PC-9 (cell line): ENCODE measurements around the gene ELMO3. TPM values are rescaled to one million over a fixed set of nuclear protein-coding genes. Genes with fewer than 3 reads are reported as not detected.

ENCODE experiments used
- BruUV-seq: library from RNA; stranded (reverse); fragments of 400-500 nt; replicated peaks from 2 replicates; lab custom pipeline; 2021; lab: Mats Ljungman, UMichigan
- CTCF ChIA-PET: fragments of 300-600 bp; sonication (Branson Sonifier 250); formaldehyde crosslinking; loops from one replicate; lab custom pipeline; 2022; ENCODE audit warnings: antibody characterized with exemption; lab: Charles Lee
- POLR2A ChIA-PET: fragments of 300-600 bp; sonication (Branson Sonifier 250); formaldehyde crosslinking; loops from one replicate; lab custom pipeline; 2022; ENCODE audit warnings: antibody characterized with exemption; ENCODE audit not compliant: unreplicated experiment; lab: Charles Lee
- DNase-seq, 2 experiments: peaks; one replicate each; pipeline versions ENCODE4 v3.0.0 to v3.0.0-alpha.2; 2015 to 2022; ENCODE audit warnings: mixed read lengths in 1 of 2
- H2AFZ ChIP-seq: fragments of 200-600 bp; sonication (generic); 2 replicates; pipeline ENCODE4 v1.8.1; 2017; ENCODE audit warnings: antibody characterized with exemption
- H3F3A ChIP-seq: fragments of 200-600 bp; sonication (generic); 2 replicates; pipeline ENCODE4 v1.8.1; 2017; ENCODE audit warnings: antibody characterized with exemption, mild to moderate bottlenecking, low read depth; ENCODE audit not compliant: insufficient read depth
- H3K27ac ChIP-seq: fragments of 200-600 bp; sonication (generic); 2 replicates; pipeline ENCODE4 v1.6.1; 2016; ENCODE audit warnings: mixed run types
- H3K27me3 ChIP-seq: fragments of 200-600 bp; sonication (generic); 2 replicates; pipeline ENCODE4 v1.6.1; 2016; ENCODE audit warnings: low read depth, mixed run types; ENCODE audit not compliant: insufficient read depth
- H3K36me3 ChIP-seq: fragments of 200-600 bp; sonication (generic); 2 replicates; pipeline ENCODE4 v1.6.1; 2016; ENCODE audit warnings: low read depth, mixed run types
- H3K4me1 ChIP-seq: fragments of 200-600 bp; sonication (generic); replicated peaks from 2 replicates; pipeline ENCODE4 v1.6.1; 2016; ENCODE audit warnings: mixed run types; ENCODE audit not compliant: insufficient read depth
- H3K4me2 ChIP-seq: fragments of 200-600 bp; sonication (generic); 2 replicates; pipeline ENCODE4 v1.6.1; 2017; ENCODE audit warnings: mixed run types
- H3K4me3 ChIP-seq: fragments of 200-600 bp; sonication (generic); 2 replicates; pipeline ENCODE4 v1.6.1; 2016; ENCODE audit warnings: mixed run types
- H3K79me2 ChIP-seq: fragments of 200-600 bp; sonication (generic); 2 replicates; pipeline ENCODE4 v1.6.1; 2017; ENCODE audit warnings: low read depth, mixed run types
- H3K9me2 ChIP-seq: fragments of 200-600 bp; sonication (generic); 2 replicates; pipeline ENCODE4 v1.8.1; 2017; ENCODE audit warnings: mild to moderate bottlenecking; ENCODE audit not compliant: insufficient read depth
- H3K9me3 ChIP-seq: fragments of 200-600 bp; sonication (generic); 2 replicates; pipeline ENCODE4 v1.8.1; 2016; ENCODE audit warnings: low read depth; ENCODE audit not compliant: insufficient read depth
- H4K20me1 ChIP-seq: fragments of 200-600 bp; sonication (generic); 2 replicates; pipeline ENCODE4 v1.8.1; 2017; ENCODE audit not compliant: insufficient read depth
- CTCF ChIP-seq: fragments of 200-600 bp; sonication (generic); conservative IDR thresholded peaks from 2 replicates; pipeline ENCODE4 v1.6.1; 2017; ENCODE audit warnings: mixed run types, antibody characterized with exemption, mild to moderate bottlenecking, moderate library complexity
- EZH2 ChIP-seq: fragments of 200-600 bp; sonication (generic); IDR thresholded peaks from 2 replicates; pipeline ENCODE4 v1.8.0; 2017; ENCODE audit warnings: antibody characterized with exemption, low read depth
- intact Hi-C: fragments of 100-400 bp; cut with micrococcal nuclease; formaldehyde crosslinking; loops from one replicate; pipeline ENCODE4 v1.10.0; 2022; ENCODE audit not compliant: unreplicated experiment
- total RNA-seq: library from RNA; stranded (reverse); gene quantifications from 2 replicates; pipeline ENCODE4 v1.2.3, GENCODE V29; 2021

The ELMO3 gene
- total RNA-seq, 1 experiment from 2014 or later: 32.4 TPM

GRCh38 chr16:67190448-67191399 is 8.2 kb upstream of the ELMO3 start:
- Histone ChIP-seq H4K20me1 (peaks cover 9% of the 10 kb centered on the region), H3K4me2 (peak overlapping the region; percentile 96; the same call in 1 of the 2 replicates), H3F3A (peaks cover 29% of the 10 kb centered on the region), H3K9me2 (no peaks in the 10 kb centered on the region), H3K4me3 (0 out of 2 replicates have a peak overlapping the region, but pooled peaks have one; percentile 92), H3K36me3 (peaks cover 15% of the 10 kb centered on the region; the same call in 1 of the 2 replicates), H3K9me3 (no peaks in the 10 kb centered on the region), H3K79me2 (peaks cover 36% of the 10 kb centered on the region), H3K27ac (no peak overlapping the region), H2AFZ (no peak overlapping the region), H3K27me3 (no peaks in the 10 kb centered on the region), H3K4me1 (peaks cover 33% of the 10 kb centered on the region)
- POLR2A ChIA-PET: no interaction called here
- CTCF ChIA-PET: no interaction called here
- BruUV-seq: no TSS peak
- TF ChIP-seq CTCF (no peak), EZH2 (no peak)
- no peak for DNase-seq
- intact Hi-C loops: loop anchor here (10.0 kb wide), 2 partner anchors 204 to 274 kb away; partner anchors contain the start of gene TPPP3

- H3K36me3 ChIP-seq: peaks cover 23% of the 10 kb centered on the region; the same call in 1 of the 2 replicates
- peaks cover 36% of the 10 kb centered on the region for H3K79me2 ChIP-seq
- peaks cover 31% of the 10 kb centered on the region for H3K4me1 ChIP-seq
- no peaks in the 10 kb centered on the region for H3K9me2 ChIP-seq
- H3K27ac ChIP-seq: no peak overlapping the region
- peak overlapping the region; percentile 58 for H2AFZ ChIP-seq
- peaks cover 9% of the 10 kb centered on the region for H4K20me1 ChIP-seq
- peak overlapping the region; percentile 92; the same call in 1 of the 2 replicates for H3K4me3 ChIP-seq
- DNase-seq: no peak
- BruUV-seq: no TSS peak
- TF ChIP-seq CTCF (no peak), EZH2 (no peak)
- H3K4me2 ChIP-seq: peak overlapping the region; percentile 96
- CTCF ChIA-PET: no interaction called here
- H3K27me3 ChIP-seq: no peaks in the 10 kb centered on the region
- peaks cover 31% of the 10 kb centered on the region for H3F3A ChIP-seq
- H3K9me3 ChIP-seq: no peaks in the 10 kb centered on the region
- intact Hi-C loops: loop anchor here (10.0 kb wide), 2 partner anchors 203 to 273 kb away; partner anchors contain the start of gene TPPP3
- POLR2A ChIA-PET: no interaction called here
Observed at GRCh38 chr16:67191411-67191994, 7.4 kb upstream of the ELMO3 start.

GRCh38 chr16:67191995-67192681 is 6.8 kb upstream of the ELMO3 start, which contains the start of gene E2F4:
Gene E2F4, plus strand, starts transcription at chr16:67192155. Its CDS starts 73 bp downstream, at chr16:67192228.
- intact Hi-C loops: loop anchor here (10.0 kb wide), 2 partner anchors 203 to 273 kb away; partner anchors contain the start of gene TPPP3

More at GRCh38 chr16:67191995-67192681, 6.8 kb upstream of the ELMO3 start, which contains the start of gene E2F4:
- H3K4me1 ChIP-seq: peaks cover 32% of the 10 kb centered on the region
- no peaks in the 10 kb centered on the region for H3K27me3 ChIP-seq
- ChIA-PET CTCF (interaction anchor here (0.6 to 0.7 kb wide), 4 partner anchors 9 to 310 kb away, joined by 3 to 4 read pairs (median 3); no protein-coding TSS in a partner anchor), POLR2A (no interaction called here)
- peaks cover 25% of the 10 kb centered on the region; the same call in 1 of the 2 replicates for H3K36me3 ChIP-seq
- H4K20me1 ChIP-seq: peaks cover 9% of the 10 kb centered on the region
- no TSS peak for BruUV-seq
- H3K4me2 ChIP-seq: peak within 1 kb of the TSS; percentile 96
- no peaks in the 10 kb centered on the region for H3K9me2 ChIP-seq
- peak; percentile 80 to 87 for DNase-seq
- H3K79me2 ChIP-seq: peaks cover 36% of the 10 kb centered on the region
- peak within 1 kb of the TSS; percentile 92 for H3K4me3 ChIP-seq
- H3K9me3 ChIP-seq: no peaks in the 10 kb centered on the region
- H3K27ac ChIP-seq: no peak within 1 kb of the TSS
- TF ChIP-seq EZH2: no peak
- no peak for TF ChIP-seq CTCF
- peak within 1 kb of the TSS; percentile 80 for H2AFZ ChIP-seq
- peaks cover 37% of the 10 kb centered on the region for H3F3A ChIP-seq
